Activated T-helper 17 cell treated with anti-CD3 and anti-CD28 coated beads, Interleukin-2, amount 50 U/mL, for 72 hours (primary cell): ENCODE results near the gene LCN9. TPM values are rescaled to one million over a fixed set of nuclear protein-coding genes. Genes with fewer than 3 reads are reported as not detected.

ENCODE experiments used
- ATAC-seq: fragments of 150-1000 bp; cut with Tn5 transposase; replicated peaks from 2 replicates; pipeline ENCODE4 v1.10.0; 2021; ENCODE audit warnings: mild to moderate bottlenecking, moderate library complexity
- H3K27ac Mint-ChIP-seq: one replicate; pipeline ENCODE4 v1.8.0; 2022; ENCODE audit warnings: mixed read lengths
- H3K27me3 Mint-ChIP-seq: one replicate; pipeline ENCODE4 v1.8.0; 2022; ENCODE audit warnings: mixed read lengths
- H3K36me3 Mint-ChIP-seq: one replicate; pipeline ENCODE4 v1.8.0; 2022; ENCODE audit warnings: low read depth, mild to moderate bottlenecking, mixed read lengths
- H3K4me1 Mint-ChIP-seq: one replicate; pipeline ENCODE4 v1.8.0; 2022; ENCODE audit warnings: mixed read lengths
- H3K4me3 Mint-ChIP-seq: one replicate; pipeline ENCODE4 v1.8.0; 2022; ENCODE audit warnings: mild to moderate bottlenecking, mixed read lengths
- H3K9me3 Mint-ChIP-seq: one replicate; pipeline ENCODE4 v1.8.0; 2022; ENCODE audit warnings: mixed read lengths
- total RNA-seq, 2 donors: library from RNA; stranded (reverse); gene quantifications; one replicate each; pipeline ENCODE4 v1.2.3, GENCODE V29; 2022

LCN9 gene
- total RNA-seq, 2 donors from 2014 or later: not detected

GRCh38 chr9:135693771-135694170 lies 30.7 kb downstream of the LCN9 start:
- no peaks in the 10 kb centered on the region for H3K36me3 Mint-ChIP-seq
- H3K9me3 Mint-ChIP-seq: no peaks in the 10 kb centered on the region
- H3K4me1 Mint-ChIP-seq: no peaks in the 10 kb centered on the region
- H3K27ac Mint-ChIP-seq: no peak overlapping the region
- ATAC-seq: no peak
- no peak overlapping the region for H3K4me3 Mint-ChIP-seq
- H3K27me3 Mint-ChIP-seq: peaks cover 5% of the 10 kb centered on the region

- Mint-ChIP-seq H3K4me1 (no peaks in the 10 kb centered on the region), H3K36me3 (no peaks in the 10 kb centered on the region), H3K4me3 (no peak overlapping the region), H3K27ac (no peak overlapping the region), H3K27me3 (peaks cover 5% of the 10 kb centered on the region), H3K9me3 (no peaks in the 10 kb centered on the region)
- no peak for ATAC-seq
Measured at GRCh38 chr9:135694414-135694813, 31.3 kb downstream of the LCN9 start.

GRCh38 chr9:135695036-135695435 lies 31.9 kb downstream of the LCN9 start:
- Mint-ChIP-seq H3K27me3 (peaks cover 5% of the 10 kb centered on the region), H3K27ac (no peak overlapping the region), H3K4me1 (no peaks in the 10 kb centered on the region), H3K36me3 (no peaks in the 10 kb centered on the region), H3K9me3 (no peaks in the 10 kb centered on the region), H3K4me3 (no peak overlapping the region)
- ATAC-seq: no peak

- Mint-ChIP-seq H3K9me3 (no peaks in the 10 kb centered on the region), H3K4me3 (no peak overlapping the region), H3K27ac (no peak overlapping the region), H3K27me3 (peaks cover 5% of the 10 kb centered on the region), H3K4me1 (no peaks in the 10 kb centered on the region), H3K36me3 (no peaks in the 10 kb centered on the region)
- ATAC-seq: no peak
Measured at GRCh38 chr9:135695642-135696041, 32.5 kb downstream of the LCN9 start.

- Mint-ChIP-seq H3K27me3 (peaks cover 5% of the 10 kb centered on the region), H3K36me3 (no peaks in the 10 kb centered on the region), H3K27ac (no peak overlapping the region), H3K4me3 (no peak overlapping the region), H3K4me1 (no peaks in the 10 kb centered on the region), H3K9me3 (no peaks in the 10 kb centered on the region)
- no peak for ATAC-seq
Measured at GRCh38 chr9:135696446-135696845, 33.3 kb downstream of the LCN9 start.

- no peak overlapping the region for H3K4me3 Mint-ChIP-seq
- H3K36me3 Mint-ChIP-seq: no peaks in the 10 kb centered on the region
- H3K27me3 Mint-ChIP-seq: no peaks in the 10 kb centered on the region
- no peak for ATAC-seq
- no peaks in the 10 kb centered on the region for H3K4me1 Mint-ChIP-seq
- no peak overlapping the region for H3K27ac Mint-ChIP-seq
- no peaks in the 10 kb centered on the region for H3K9me3 Mint-ChIP-seq
Measured at GRCh38 chr9:135697226-135697625, 34.1 kb downstream of the LCN9 start.

GRCh38 chr9:135698236-135698635 lies 35.1 kb downstream of the LCN9 start:
- Mint-ChIP-seq H3K4me1 (no peaks in the 10 kb centered on the region), H3K9me3 (no peaks in the 10 kb centered on the region), H3K4me3 (no peak overlapping the region), H3K36me3 (no peaks in the 10 kb centered on the region), H3K27me3 (no peaks in the 10 kb centered on the region), H3K27ac (no peak overlapping the region)
- ATAC-seq: no peak

GRCh38 chr9:135698767-135699166 lies 35.7 kb downstream of the LCN9 start:
- no peak overlapping the region for H3K27ac Mint-ChIP-seq
- H3K27me3 Mint-ChIP-seq: no peaks in the 10 kb centered on the region
- no peaks in the 10 kb centered on the region for H3K36me3 Mint-ChIP-seq
- H3K4me1 Mint-ChIP-seq: no peaks in the 10 kb centered on the region
- no peak overlapping the region for H3K4me3 Mint-ChIP-seq
- ATAC-seq: no peak
- H3K9me3 Mint-ChIP-seq: no peaks in the 10 kb centered on the region

GRCh38 chr9:135699440-135699839 lies 36.3 kb downstream of the LCN9 start, which contains the start of gene SOHLH1:
Gene SOHLH1, minus strand, starts transcription at chr9:135699481. Its CDS starts 14 bp downstream, at chr9:135699467.
- no peak for ATAC-seq
- no peaks in the 10 kb centered on the region for H3K36me3 Mint-ChIP-seq
- no peak within 1 kb of the TSS for H3K4me3 Mint-ChIP-seq
- H3K9me3 Mint-ChIP-seq: no peaks in the 10 kb centered on the region
- H3K27ac Mint-ChIP-seq: no peak within 1 kb of the TSS
- no peaks in the 10 kb centered on the region for H3K4me1 Mint-ChIP-seq
- no peaks in the 10 kb centered on the region for H3K27me3 Mint-ChIP-seq

GRCh38 chr9:135700525-135700924 lies 37.4 kb downstream of the LCN9 start:
- no peak overlapping the region for H3K4me3 Mint-ChIP-seq
- no peaks in the 10 kb centered on the region for H3K4me1 Mint-ChIP-seq
- no peak overlapping the region for H3K27ac Mint-ChIP-seq
- no peaks in the 10 kb centered on the region for H3K27me3 Mint-ChIP-seq
- H3K36me3 Mint-ChIP-seq: no peaks in the 10 kb centered on the region
- H3K9me3 Mint-ChIP-seq: no peaks in the 10 kb centered on the region
- ATAC-seq: no peak

- Mint-ChIP-seq H3K4me3 (no peak overlapping the region), H3K9me3 (no peaks in the 10 kb centered on the region), H3K36me3 (no peaks in the 10 kb centered on the region), H3K27me3 (no peaks in the 10 kb centered on the region), H3K27ac (no peak overlapping the region), H3K4me1 (no peaks in the 10 kb centered on the region)
- ATAC-seq: peak; percentile 8
Measured at GRCh38 chr9:135701067-135701958, 38.2 kb downstream of the LCN9 start.

GRCh38 chr9:135701959-135702721 lies 39.0 kb downstream of the LCN9 start, which contains the start of gene KCNT1:
Gene KCNT1, plus strand, starts transcription at chr9:135702185. Its CDS starts 74 bp downstream, at chr9:135702259.
- Mint-ChIP-seq H3K27ac (no peak within 1 kb of the TSS), H3K4me1 (no peaks in the 10 kb centered on the region), H3K27me3 (no peaks in the 10 kb centered on the region), H3K36me3 (no peaks in the 10 kb centered on the region), H3K9me3 (no peaks in the 10 kb centered on the region), H3K4me3 (no peak within 1 kb of the TSS)
- peak; percentile 77 for ATAC-seq

- no peak for ATAC-seq
- Mint-ChIP-seq H3K36me3 (no peaks in the 10 kb centered on the region), H3K27me3 (no peaks in the 10 kb centered on the region), H3K9me3 (no peaks in the 10 kb centered on the region), H3K4me1 (no peaks in the 10 kb centered on the region), H3K4me3 (no peak overlapping the region), H3K27ac (no peak overlapping the region)
Measured at GRCh38 chr9:135703726-135704125, 40.6 kb downstream of the LCN9 start.

- H3K4me1 Mint-ChIP-seq: no peaks in the 10 kb centered on the region
- no peaks in the 10 kb centered on the region for H3K36me3 Mint-ChIP-seq
- H3K9me3 Mint-ChIP-seq: no peaks in the 10 kb centered on the region
- H3K27ac Mint-ChIP-seq: no peak overlapping the region
- no peaks in the 10 kb centered on the region for H3K27me3 Mint-ChIP-seq
- no peak for ATAC-seq
- H3K4me3 Mint-ChIP-seq: no peak overlapping the region
Measured at GRCh38 chr9:135704483-135704882, 41.4 kb downstream of the LCN9 start.

- Mint-ChIP-seq H3K9me3 (no peaks in the 10 kb centered on the region), H3K4me1 (no peaks in the 10 kb centered on the region), H3K27me3 (no peaks in the 10 kb centered on the region), H3K4me3 (no peak overlapping the region), H3K36me3 (no peaks in the 10 kb centered on the region), H3K27ac (no peak overlapping the region)
- ATAC-seq: no peak
Measured at GRCh38 chr9:135705376-135705775, 42.3 kb downstream of the LCN9 start.
